GM12874 (cell line): Measurements from ENCODE around the gene NUDCD3.

Experiments used
- CTCF ChIP-seq: IDR thresholded peaks from 2 replicates; pipeline ENCODE4 v1.5.1; 2011; ENCODE audit warnings: low read depth, mild to moderate bottlenecking, control low read depth, low read length, moderate library complexity; ENCODE audit not compliant: insufficient read depth

Gene NUDCD3

GRCh38 chr7:44535348-44536064 is 45.0 kb upstream of the NUDCD3 start:
- TF ChIP-seq CTCF: no peak

GRCh38 chr7:44534501-44534900 is 44.0 kb upstream of the NUDCD3 start:
- TF ChIP-seq CTCF: peak; percentile 84

GRCh38 chr7:44534087-44534486 is 43.6 kb upstream of the NUDCD3 start:
- TF ChIP-seq CTCF: no peak

GRCh38 chr7:44533301-44534055 is 43.0 kb upstream of the NUDCD3 start:
- no peak for TF ChIP-seq CTCF

GRCh38 chr7:44531421-44532380 is 41.2 kb upstream of the NUDCD3 start:
- TF ChIP-seq CTCF: no peak

- TF ChIP-seq CTCF: no peak
These were observed 40.5 kb upstream of the NUDCD3 start for GRCh38 chr7:44530990-44531389.
